GM18951 (cell line): ENCODE measurements around the gene ASGR2.

Source experiments
- POLR2A ChIP-seq: IDR thresholded peaks from 4 replicates; pipeline ENCODE4 v1.6.1; 2011; ENCODE audit warnings: mild to moderate bottlenecking; ENCODE audit not compliant: insufficient read length, insufficient read depth; ENCODE audit errors: extremely low read depth
- in situ Hi-C: fragments of 300-500 bp; cut with MboI; formaldehyde crosslinking; loops from one replicate; pipeline ENCODE4 v1.12.0; 2022; ENCODE audit warnings: low sequenced_read_pairs, mixed read lengths, inconsistent platforms; ENCODE audit not compliant: unreplicated experiment

The ASGR2 gene

DNA sequence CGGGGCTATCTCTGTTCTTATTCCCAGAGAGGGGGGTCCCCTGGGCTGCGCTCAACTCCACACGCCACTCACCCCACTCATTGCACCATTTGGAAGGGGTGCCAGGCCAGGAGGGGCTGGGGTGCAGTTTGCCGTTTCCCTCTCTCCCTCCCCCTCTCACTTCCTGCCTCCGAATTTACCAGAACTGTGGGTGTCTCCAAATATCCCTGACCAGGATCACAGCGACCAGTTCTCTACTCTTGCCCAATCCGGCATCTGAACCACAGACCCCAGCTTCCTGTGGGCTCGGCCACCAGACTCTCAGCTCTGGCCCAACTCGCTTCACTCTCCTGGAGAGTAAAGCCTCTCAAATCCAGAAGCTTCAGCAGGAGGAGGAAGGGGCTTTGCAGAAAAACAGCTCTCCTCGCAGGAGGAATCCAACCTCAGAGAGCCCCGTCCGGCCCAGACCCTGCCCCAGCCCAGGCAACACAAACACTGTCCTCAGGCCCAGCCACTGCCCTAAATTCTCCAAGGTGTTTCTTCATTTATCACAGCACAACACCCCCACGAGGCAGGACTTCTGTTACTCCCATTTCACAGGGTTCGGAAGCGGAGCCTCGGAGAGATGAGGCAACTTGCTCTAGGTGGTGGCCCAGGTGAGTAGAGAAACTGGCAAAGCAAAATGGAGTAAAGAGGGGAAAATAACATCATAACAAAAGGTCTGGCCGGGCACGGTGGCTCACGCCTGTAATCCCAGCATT is 423 bp upstream of the ASGR2 start:
- in situ Hi-C loops = no loop called here

GRCh38 chr17:7113273-7114071 is 1.1 kb downstream of the ASGR2 start:
- no peak for TF ChIP-seq POLR2A
- in situ Hi-C loops = no loop called here

More for the DNA sequence above, 423 bp upstream of the ASGR2 start:
- no peak for TF ChIP-seq POLR2A

DNA sequence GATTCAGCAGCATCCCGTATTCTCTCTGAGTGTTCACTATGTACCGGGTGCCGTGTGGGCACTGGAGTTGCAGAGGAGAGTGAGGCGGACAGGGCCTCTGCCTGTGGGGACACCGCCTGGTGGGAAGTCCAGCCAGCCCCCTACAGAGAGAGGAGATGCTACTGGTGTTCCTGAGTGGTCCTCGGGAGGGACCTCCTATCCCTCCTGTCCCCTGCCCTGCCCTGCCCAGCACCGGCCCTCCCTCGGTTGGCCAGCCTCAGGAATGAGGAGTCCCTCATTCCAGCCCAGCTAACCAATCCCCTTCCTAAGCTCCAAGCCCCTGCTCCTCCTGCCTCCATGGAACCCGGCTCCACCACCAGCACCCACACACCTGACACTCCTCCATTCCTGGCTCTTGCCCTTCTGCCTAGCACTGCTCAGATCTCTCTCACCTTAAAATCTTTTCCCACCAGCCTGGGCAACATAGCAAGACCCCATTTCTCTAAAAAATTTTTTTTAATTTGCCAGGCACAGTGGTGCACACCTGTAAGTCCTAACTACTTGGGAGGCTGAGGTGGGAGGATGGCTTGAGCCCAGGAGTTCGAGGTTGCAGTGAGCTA is 2.0 kb downstream of the ASGR2 start:
- in situ Hi-C loops = no loop called here
- no peak for TF ChIP-seq POLR2A

GRCh38 chr17:7111784-7112509 is 2.7 kb downstream of the ASGR2 start:
- in situ Hi-C loops = no loop called here
- TF ChIP-seq POLR2A = no peak

DNA sequence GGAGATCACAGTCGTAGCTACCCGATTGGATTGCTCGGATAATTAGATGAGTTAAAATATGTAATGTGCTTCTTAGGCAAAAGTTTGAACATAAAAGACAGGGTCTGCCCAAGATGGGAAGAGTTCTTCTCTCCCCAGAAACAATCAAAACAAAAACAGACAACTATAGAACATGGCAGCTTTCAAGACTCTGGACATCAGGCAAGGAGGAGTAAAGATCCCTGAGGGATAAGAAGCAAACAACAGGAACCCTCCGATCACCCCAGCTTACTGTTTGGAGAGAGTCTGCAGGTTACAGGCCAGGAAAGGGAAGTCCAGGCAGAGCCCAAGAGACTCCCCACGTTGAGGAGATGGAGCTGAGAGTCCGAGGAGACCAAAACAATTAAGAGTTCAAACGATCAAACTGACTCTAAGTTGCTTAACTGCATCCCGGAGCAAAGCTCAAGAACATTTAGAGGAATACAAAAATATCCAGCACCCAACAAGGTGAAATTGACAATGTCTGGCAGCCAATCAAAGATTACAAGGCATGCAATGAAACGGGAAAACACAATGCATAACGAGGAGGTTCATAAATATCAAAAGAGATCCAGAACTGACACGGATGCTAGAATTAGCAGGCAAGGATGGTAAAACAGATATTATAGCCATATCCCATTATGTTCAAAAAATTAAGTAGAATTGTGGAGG is 3.9 kb downstream of the ASGR2 start:
- no peak for TF ChIP-seq POLR2A
- in situ Hi-C loops = no loop called here

DNA sequence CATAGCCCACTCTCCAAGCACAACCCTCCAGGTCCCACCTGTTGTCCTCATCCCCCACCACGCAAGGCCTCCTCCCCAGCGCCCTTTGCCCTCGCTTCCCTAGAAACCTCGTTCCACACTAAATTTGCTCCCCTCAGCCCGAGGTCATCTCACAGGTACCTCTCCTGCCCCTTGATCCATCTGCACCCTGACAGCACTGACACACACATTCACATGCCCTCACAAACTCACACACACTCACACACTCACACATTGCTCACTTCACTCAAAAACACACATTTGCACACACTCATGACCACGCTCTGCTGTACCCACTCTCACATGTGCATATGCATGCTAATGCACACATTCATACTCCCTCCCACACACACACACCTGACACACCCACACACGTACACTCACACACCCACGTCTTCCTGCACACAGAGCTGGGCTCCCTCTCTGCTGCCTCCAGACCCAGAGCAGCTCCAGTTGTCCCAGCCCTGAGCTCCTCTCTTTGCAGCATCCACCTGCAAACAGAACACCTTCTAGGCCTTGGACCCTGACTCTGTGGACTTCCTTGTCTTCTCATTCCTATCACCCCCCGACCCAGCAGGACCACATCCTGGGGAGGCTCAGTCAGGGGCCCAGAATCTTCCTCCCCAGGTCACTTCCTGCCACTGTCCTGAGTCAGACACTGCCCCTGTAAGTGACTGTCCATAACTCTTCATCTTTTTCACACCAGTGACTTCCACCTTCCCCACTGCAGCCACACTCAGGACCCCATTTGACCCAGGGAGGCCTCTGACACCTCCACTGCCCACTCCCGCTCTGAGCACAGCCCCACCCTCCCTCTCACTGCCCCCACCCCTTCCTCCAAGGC is 4.9 kb downstream of the ASGR2 start:
- no peak for TF ChIP-seq POLR2A
- in situ Hi-C loops = no loop called here

DNA sequence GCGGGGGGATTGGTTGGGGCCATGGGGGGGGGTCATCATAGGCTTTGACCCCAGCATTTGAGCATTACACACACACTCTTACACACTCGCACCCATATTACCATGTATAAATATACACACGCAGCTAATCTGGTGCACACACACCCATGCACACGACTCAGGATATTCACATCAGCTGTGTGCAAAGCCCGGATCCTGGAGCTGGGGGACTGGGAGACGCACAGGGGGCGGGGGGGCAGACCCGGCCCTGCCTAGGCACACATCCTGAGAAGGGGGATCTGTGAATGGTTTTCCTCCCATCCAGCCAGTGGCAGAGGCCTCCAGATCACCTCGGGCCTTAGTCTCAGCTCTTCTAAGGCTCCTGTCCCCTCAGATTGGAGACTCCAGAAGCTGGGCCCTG is 5.6 kb downstream of the ASGR2 start:
- in situ Hi-C loops = no loop called here
- no peak for TF ChIP-seq POLR2A

- in situ Hi-C loops = no loop called here
- TF ChIP-seq POLR2A = no peak
Measured at GRCh38 chr17:7108560-7108925, 6.1 kb downstream of the ASGR2 start.

GRCh38 chr17:7107795-7108559 is 6.6 kb downstream of the ASGR2 start:
- in situ Hi-C loops = no loop called here
- no peak for TF ChIP-seq POLR2A

- TF ChIP-seq POLR2A = no peak
- in situ Hi-C loops = no loop called here
Measured at GRCh38 chr17:7107012-7107754, 7.4 kb downstream of the ASGR2 start.

DNA sequence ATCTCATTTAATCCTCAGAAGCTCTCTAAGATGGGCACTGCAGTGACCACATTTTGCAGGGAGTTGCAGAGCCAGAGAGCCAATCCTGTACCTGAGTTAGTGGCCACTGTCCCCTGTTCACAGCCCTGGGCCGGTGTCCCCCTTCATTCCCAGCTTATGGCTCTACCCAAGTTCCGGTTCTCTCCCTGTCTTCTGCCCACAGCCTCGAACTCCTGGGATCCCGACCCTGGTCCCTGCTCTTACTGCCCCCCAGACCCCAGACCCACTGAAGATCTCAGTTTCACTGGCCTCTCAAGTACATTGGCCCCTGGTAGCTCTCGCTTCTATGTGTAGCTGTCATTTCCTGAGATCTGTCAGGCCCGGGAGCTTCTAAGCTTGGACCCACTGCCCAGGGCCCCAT is 12.2 kb downstream of the ASGR2 start:
- in situ Hi-C loops = no loop called here
- TF ChIP-seq POLR2A = no peak
